Activated T-helper 1 cell treated with anti-CD3 and anti-CD28 coated beads, Interleukin-12 subunit alpha, Interleukin-12 subunit beta, Interleukin-2, Interleukin-4 antibody, amounts not matched to agents 30 ng/mL and 10 ng/mL and 1 ng/mL, durations not matched to agents 14 hours and 24 hours and 36 hours (primary cell): ENCODE results near the gene ZBTB49. TPM values are rescaled to one million over a fixed set of nuclear protein-coding genes. Genes with fewer than 3 reads are reported as not detected.

Experiments used
- DNase-seq: peaks from one replicate; pipeline ENCODE4 v3.0.0; 2021; ENCODE audit warnings: low spot score
- H3K27ac Mint-ChIP-seq: one replicate; pipeline ENCODE4 v1.8.0; 2021; ENCODE audit warnings: mild to moderate bottlenecking, mixed read lengths
- H3K27me3 Mint-ChIP-seq: one replicate; pipeline ENCODE4 v1.8.0; 2022; ENCODE audit warnings: mild to moderate bottlenecking, moderate library complexity, mixed read lengths; ENCODE audit not compliant: insufficient read depth
- H3K36me3 Mint-ChIP-seq: one replicate; pipeline ENCODE4 v1.8.0; 2021; ENCODE audit warnings: low read depth, mixed read lengths
- H3K4me1 Mint-ChIP-seq: one replicate; pipeline ENCODE4 v1.8.0; 2021; ENCODE audit warnings: low read depth, mixed read lengths
- H3K4me3 Mint-ChIP-seq: one replicate; pipeline ENCODE4 v1.8.0; 2021; ENCODE audit warnings: mild to moderate bottlenecking, moderate library complexity, mixed read lengths
- H3K9me3 Mint-ChIP-seq: one replicate; pipeline ENCODE4 v1.8.0; 2021; ENCODE audit warnings: mixed read lengths
- intact Hi-C: fragments of 100-400 bp; cut with micrococcal nuclease; formaldehyde crosslinking; loops from one replicate; pipeline ENCODE4 v1.15.1; 2024
- total RNA-seq: library from RNA; stranded (reverse); gene quantifications from 2 replicates; pipeline ENCODE4 v1.2.3, GENCODE V29; 2022

ZBTB49 gene
- total RNA-seq, 1 donor from 2014 or later: 8.5 TPM

DNA sequence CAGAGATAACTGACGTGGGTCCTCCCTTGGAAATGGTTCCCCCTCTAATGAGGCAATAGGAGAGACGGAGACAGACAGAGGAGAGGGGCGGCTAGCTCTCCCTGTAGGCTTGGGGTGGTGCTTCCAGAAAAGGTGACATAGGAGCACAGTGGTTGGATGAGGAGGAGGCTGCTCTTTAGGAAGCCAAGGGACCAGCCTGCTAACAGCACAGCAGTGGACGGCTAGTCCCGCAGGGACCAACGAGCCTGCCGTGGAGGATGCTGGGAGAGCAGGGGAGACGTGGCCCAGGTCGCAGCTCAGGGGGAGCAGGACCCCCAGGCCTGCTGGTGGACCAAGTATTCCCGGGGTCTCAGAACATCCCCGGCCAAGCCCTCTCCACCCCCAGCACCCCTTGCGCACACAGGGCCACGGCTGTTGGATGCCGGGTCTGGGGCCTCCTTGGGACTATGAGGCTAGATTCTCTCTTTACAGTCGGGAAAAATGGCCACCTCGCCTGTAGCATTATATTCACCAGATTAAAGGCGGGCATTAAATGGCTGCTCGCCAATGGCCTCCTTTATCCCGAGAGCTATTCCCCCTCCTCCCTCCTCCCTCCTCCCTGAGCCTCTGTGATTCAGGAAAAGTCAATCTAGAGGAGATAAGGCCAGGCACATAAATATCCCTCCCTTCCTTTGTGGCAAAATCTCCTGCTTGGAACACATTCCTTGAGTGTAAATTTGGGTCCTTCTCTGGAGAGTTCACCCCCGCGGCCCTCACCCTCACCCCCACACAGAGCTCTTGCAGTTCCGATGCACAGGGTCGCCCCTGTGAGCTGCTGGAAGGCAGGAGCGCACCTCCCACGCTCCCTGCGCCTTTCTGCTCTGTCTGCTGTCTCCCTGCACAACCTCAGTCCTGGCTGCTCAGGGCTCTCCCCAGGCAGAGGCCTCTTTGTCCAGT, 66.3 kb downstream of the ZBTB49 start:
- Mint-ChIP-seq H3K4me3 (no peak overlapping the region), H3K4me1 (no peaks in the 10 kb centered on the region), H3K27ac (no peak overlapping the region), H3K36me3 (no peaks in the 10 kb centered on the region), H3K9me3 (no peaks in the 10 kb centered on the region), H3K27me3 (peaks cover 6% of the 10 kb centered on the region)
- intact Hi-C loops: no loop called here
- no peak for DNase-seq

DNA sequence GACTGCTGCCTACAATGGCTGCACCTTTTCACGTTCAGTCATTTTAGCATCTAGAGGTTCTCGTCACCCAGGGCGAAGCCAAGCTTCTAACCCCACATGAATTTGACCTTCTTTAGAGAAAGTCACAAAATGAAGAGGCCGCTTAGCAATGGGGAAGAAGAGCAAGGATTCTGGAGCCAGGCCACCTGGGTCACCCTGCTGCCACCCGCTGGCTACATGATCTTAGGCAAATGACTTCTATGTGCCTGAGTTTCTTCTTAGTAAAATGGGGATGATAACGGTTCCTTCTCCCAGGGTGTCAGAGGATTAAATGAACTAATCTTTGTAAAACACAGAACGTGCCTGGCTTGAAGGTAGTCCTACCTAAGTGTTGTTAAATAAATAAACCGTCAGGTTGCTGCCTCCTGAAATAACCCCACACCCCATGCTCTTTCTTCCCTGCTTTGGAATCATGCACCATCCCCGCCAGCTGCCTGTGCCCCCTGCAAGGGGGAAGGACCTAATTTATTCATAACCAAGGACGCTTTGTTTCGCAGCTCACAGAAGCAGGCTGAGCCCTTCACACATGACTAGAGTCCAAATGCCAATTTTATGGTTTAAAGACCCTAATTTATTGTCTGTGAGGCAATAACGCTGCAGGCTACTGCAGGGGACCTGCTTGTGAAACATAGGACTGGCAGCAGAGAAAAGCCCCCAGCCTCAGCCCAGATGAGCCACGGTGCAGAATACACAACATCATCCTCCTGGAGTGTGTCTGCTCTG, 68.2 kb downstream of the ZBTB49 start:
- intact Hi-C loops: no loop called here
- no peaks in the 10 kb centered on the region for H3K9me3 Mint-ChIP-seq
- DNase-seq: no peak
- H3K4me3 Mint-ChIP-seq: no peak overlapping the region
- H3K36me3 Mint-ChIP-seq: no peaks in the 10 kb centered on the region
- no peak overlapping the region for H3K27ac Mint-ChIP-seq
- no peaks in the 10 kb centered on the region for H3K4me1 Mint-ChIP-seq
- peaks cover 6% of the 10 kb centered on the region for H3K27me3 Mint-ChIP-seq

DNA sequence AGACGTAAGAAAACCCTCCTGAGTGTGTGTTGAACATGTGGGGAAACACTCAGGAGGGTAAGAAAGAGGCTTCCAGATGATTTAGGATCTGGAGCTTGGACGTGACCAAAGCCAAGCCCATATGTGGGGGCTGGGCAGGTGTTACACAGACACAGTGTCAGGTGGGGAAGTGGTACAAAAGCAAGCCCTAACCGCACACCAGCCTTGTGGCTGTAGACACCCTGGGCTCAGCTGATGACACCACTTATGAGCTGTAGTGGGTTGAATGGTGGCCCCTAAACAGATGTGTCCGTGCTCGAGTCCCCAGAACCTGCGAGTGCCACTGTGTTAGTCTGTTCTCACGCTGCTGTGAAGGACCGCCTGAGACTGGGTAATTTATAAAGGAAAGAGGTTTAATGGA, 71.8 kb downstream of the ZBTB49 start:
- H3K4me3 Mint-ChIP-seq: no peak overlapping the region
- no peaks in the 10 kb centered on the region for H3K36me3 Mint-ChIP-seq
- intact Hi-C loops: no loop called here
- DNase-seq: no peak
- no peaks in the 10 kb centered on the region for H3K4me1 Mint-ChIP-seq
- H3K27me3 Mint-ChIP-seq: peaks cover 6% of the 10 kb centered on the region
- peaks cover 13% of the 10 kb centered on the region for H3K9me3 Mint-ChIP-seq
- no peak overlapping the region for H3K27ac Mint-ChIP-seq

DNA sequence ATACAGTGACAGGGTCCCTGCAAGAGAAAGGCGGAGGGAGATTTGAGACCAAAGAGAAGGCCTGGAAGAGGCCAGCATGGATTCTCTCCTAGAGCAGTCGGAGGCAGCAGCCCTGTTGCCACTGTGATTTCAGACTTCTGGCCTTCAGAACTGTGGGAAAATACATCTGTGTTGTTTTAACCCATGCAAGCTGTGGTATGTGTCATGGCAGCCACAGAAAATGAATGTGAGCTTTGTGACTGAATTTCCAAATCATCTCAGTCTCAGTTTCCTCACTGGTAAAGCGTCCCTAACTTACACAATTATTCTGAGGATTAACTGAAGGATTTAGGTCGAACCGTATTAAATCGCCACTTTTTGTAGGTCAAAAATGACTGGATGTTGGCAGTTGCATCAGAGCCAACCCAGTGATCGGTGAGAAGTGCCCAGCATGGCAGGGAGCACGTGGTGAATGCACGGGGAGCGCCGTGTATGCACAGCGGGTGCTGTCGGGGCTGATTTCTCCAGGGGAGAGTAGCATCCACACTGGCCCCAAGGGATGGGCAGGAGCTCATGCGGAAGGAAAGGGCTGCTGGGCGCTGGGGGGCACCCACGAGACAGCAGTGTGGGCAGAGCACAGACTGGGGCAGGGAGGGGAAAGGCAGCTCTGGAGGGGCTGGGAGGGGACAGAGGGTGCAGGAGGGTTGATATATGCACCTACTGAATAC, 73.1 kb downstream of the ZBTB49 start:
- Mint-ChIP-seq H3K27me3 (peaks cover 5% of the 10 kb centered on the region), H3K27ac (no peak overlapping the region), H3K4me3 (no peak overlapping the region), H3K36me3 (no peaks in the 10 kb centered on the region), H3K9me3 (peaks cover 13% of the 10 kb centered on the region), H3K4me1 (no peaks in the 10 kb centered on the region)
- intact Hi-C loops: no loop called here
- no peak for DNase-seq

DNA sequence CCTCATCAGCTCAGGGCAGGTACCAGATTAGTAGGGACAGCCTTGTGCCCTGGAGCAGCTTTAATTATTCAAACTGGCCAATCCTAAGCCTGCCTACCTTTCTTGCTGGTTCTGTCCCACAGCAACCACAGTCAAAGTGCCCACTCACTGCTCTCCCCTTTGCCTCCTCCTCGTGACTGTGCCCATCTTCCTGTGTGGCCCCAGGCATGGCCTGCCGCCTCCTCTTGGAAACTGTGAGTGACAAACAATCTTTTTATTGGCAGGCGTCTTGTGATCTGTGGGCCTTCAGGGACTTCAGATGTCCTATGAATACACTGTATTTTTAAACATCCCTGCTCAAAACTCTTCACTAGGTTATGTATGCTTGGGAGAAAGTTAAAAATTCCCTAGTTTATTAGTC, 74.0 kb downstream of the ZBTB49 start:
- intact Hi-C loops: no loop called here
- Mint-ChIP-seq H3K4me3 (no peak overlapping the region), H3K27ac (no peak overlapping the region), H3K27me3 (peaks cover 5% of the 10 kb centered on the region), H3K36me3 (no peaks in the 10 kb centered on the region), H3K4me1 (no peaks in the 10 kb centered on the region), H3K9me3 (peaks cover 13% of the 10 kb centered on the region)
- no peak for DNase-seq

DNA sequence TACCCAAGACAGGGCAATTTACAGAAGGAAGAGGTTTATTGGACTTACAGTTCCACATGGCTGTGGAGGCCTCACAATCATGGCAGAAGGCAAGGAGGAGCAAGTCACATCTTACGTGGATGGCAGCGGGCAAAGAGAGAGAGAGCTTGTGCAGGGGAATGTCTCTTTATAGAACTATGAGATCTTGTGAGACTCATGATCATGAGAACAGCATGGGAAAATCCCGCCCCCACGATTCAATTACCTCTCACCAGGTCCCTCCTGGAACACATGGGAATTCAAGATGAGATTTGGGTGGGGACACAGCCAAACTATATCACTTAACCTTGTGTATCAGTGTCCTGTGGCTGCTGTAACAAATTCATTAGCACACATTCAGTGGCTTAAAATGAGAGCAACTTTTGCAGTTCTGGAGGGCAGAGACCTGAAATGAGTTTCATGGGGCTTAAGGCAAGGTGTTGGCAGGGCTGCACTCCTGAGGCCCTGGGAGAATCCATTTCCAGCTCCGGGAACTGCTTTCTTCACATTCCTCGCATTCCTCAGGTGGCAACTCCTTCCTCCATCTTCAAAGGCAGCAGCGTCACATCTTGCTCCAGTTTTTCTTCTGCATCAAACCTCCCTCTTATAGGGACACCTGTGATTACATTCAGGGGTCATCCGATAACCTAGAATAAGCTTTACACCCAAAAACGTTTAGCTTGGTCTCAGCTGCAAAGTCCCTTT, 74.6 kb downstream of the ZBTB49 start:
- H3K4me3 Mint-ChIP-seq: no peak overlapping the region
- no peaks in the 10 kb centered on the region for H3K36me3 Mint-ChIP-seq
- peaks cover 5% of the 10 kb centered on the region for H3K27me3 Mint-ChIP-seq
- no peak overlapping the region for H3K27ac Mint-ChIP-seq
- H3K9me3 Mint-ChIP-seq: peaks cover 13% of the 10 kb centered on the region
- intact Hi-C loops: no loop called here
- no peak for DNase-seq
- H3K4me1 Mint-ChIP-seq: no peaks in the 10 kb centered on the region

DNA sequence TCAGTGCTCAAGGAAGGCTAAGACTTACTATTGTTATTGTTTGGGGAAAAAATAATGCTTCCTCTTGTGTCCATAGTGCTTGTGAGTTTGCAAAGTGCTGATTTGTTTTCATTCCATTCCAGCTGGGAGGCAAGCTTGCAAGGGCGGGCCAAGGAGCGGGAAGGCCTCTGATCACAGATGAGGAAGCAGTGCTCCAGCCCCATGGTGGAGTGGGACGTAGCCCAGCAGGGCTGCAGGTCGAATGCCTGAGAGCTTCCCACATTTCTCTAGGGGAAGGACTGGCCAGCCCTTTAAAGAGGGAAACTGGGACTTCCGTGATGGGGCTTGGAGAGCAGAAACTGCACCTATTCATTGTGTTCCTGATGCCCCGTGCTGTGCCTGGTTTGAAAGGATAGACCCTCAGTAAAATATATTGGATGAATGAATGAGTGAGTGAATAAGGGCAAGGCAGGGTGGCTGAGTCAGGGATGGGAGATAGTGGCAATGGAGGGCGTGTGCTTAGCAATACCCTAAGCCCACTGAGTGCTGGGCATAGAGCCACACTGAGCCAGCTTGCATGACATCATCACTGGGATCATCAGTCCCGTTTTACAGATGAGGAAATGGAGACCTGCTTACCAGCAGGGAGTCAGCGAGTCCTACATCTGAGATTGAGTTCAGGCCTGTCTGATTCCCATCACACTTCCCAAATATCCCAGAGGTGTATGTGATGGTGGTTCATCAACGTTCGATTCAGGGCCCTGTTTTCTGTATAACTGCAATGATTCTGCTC, 78.9 kb downstream of the ZBTB49 start:
- DNase-seq: no peak
- Mint-ChIP-seq H3K27ac (no peak overlapping the region), H3K4me3 (no peak overlapping the region), H3K9me3 (peaks cover 13% of the 10 kb centered on the region), H3K4me1 (no peaks in the 10 kb centered on the region), H3K36me3 (no peaks in the 10 kb centered on the region), H3K27me3 (peaks cover 6% of the 10 kb centered on the region)
- intact Hi-C loops: no loop called here

Other genes with a start within 250 kb of the ZBTB49 start
- not detected in 2 replicates for gene OTOP1, start 63.3 kb upstream of the ZBTB49 start, total RNA-seq
- 17.7 and 19.9 TPM in 2 replicates for gene TMEM128, start 42.0 kb upstream of the ZBTB49 start, total RNA-seq
- gene LYAR, start 97 bp upstream of the ZBTB49 start, total RNA-seq: 86.8 and 88.3 TPM in 2 replicates
- 0.18 and 0.27 TPM in 2 replicates for gene NSG1, start 96.9 kb downstream of the ZBTB49 start, total RNA-seq